ENCODE measurements around the gene TAF6L.
"Not testable (repeated sequence)": the region's sequence is repeated elsewhere in the genome, so short reads cannot be mapped to it uniquely, and the experiment has no call there.

Gene TAF6L

DNA sequence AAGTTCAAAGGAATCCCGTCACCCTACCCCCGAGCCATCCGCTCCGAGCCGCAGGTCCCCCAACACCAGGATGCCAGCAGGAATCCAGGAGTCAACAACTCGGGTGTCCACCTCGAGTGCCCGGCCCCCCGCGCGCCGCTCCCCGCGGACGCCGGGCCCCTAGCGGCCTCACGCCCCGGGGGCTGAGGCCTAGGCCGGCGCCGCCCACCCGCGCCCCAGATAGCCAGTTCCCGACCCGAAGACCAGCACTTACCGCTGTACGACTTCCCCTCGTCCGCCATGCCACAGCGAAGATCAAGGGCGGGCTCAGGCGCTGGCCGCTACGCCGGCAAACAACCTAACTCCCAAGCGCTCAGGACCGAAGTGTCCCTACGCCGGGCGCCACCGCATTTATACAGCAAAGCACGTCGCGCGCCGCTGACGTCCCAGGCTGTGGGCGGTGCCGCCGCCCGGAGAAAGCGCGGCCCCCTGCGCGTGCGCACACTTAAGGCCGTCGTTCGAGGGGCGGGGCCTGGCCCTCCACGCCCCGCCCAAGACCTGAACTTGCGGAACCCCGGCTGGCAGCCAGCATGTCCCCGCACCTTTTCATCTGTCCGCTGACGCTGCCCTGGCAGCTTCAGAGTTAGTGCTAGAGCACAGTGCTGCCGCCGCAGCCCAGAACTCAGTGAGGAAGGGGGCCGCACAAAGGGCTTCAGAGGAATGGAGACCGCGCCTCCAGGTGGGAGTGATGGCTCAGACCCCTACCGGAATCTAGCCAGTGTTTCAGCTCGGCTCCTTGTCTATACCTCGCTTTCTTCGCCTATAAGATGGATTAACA is 34.1 kb downstream of the TAF6L start, which contains the start of gene NXF1:
TSS of gene NXF1 (minus strand) at position 365 of the 817 bp plus-strand sequence. CDS start at position 281, 84 bp downstream.
- peak; percentile 89 for DNase-seq (ENCODE audit: low read depth, low spot score)

DNA sequence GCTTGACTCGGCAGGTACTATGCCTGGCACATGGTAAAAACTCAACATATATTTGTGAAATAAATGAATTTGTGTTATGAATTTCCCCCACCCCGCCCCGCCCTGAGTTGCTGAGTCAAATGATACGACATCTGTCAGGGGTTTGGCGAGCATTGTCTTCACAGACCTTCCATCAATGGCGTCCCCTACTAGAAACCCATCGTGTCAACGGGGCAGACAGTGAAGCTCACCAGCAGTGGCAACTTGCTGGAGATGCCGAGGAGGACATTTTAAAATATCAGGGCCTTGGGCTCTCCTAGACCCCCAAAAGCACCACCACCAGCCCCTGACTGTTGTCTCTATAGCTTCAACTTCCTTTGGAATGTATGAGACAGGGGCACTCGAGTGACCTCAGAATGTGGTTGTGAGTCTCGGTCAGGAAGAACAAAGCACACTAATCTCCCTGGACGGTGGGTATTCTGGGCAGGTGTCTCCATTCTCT is 34.8 kb downstream of the TAF6L start:
- DNase-seq (ENCODE audit: low read depth, low spot score): no peak

- no peak for DNase-seq (ENCODE audit: low read depth, low spot score)
Observed at GRCh38 chr11:62806611-62807121, 35.5 kb downstream of the TAF6L start.

GRCh38 chr11:62810748-62811147 is 39.6 kb downstream of the TAF6L start:
- no peak for DNase-seq (ENCODE audit: low read depth, low spot score)

- DNase-seq (ENCODE audit: low read depth, low spot score): no peak
Observed at GRCh38 chr11:62811659-62812058, 40.5 kb downstream of the TAF6L start.

GRCh38 chr11:62816557-62816956 is 45.4 kb downstream of the TAF6L start:
- DNase-seq (ENCODE audit: low read depth, low spot score): no peak

GRCh38 chr11:62817129-62817528 is 45.9 kb downstream of the TAF6L start:
- DNase-seq (ENCODE audit: low read depth, low spot score): no peak

GRCh38 chr11:62823677-62824076 is 52.5 kb downstream of the TAF6L start:
- DNase-seq (ENCODE audit: low read depth, low spot score): no peak

DNA sequence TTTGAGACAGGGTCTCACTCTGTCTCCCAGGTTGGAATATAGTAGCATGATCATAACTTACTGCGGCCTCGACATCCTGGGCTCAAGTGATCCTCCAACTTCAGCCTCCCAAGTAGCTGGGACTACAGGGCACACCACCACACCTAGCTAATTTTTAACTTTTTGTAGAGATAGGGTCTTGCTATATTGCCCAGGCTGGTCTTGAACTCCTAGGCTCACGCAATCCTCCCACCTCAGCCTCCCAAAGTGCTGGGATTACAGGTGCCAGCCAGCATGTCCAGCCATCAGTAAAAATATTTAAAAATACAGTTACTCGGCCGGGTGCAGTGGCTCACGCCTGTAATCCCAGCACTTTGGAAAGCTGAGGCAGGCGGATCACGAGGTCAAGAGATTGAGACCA is 56.9 kb downstream of the TAF6L start:
- DNase-seq (ENCODE audit: low read depth, low spot score): not testable (repeated sequence)

DNA sequence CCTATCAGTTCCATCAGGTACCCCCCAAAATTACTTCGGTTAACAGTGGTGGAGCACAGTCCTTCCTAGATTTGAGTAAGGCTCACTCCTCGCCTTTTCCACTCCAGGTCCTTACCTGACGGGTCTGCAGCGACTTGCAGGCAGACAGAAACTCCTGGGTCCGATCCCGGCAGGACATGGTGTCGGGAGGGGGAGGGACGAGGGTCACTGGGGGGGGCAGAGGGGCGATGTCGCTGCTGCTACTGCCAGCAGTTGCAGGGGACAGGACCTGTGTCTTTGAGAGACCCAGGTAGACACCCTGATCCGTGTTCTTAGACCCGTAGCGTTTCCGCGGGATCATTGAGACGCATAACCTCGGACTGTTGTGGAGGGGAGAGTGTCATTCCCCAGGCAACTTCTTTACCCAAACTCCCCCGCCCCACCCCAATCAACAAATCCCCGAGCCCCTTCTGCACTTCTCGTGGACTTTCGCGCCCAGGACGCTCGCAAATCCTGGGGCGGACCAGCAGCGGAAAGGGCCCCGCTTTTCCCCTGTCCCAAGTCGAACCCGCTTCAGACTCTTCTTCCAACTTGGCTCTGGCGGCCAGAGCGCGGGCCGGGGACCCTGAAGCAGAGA is 59.8 kb downstream of the TAF6L start:
- no peak for DNase-seq (ENCODE audit: low read depth, low spot score)

DNA sequence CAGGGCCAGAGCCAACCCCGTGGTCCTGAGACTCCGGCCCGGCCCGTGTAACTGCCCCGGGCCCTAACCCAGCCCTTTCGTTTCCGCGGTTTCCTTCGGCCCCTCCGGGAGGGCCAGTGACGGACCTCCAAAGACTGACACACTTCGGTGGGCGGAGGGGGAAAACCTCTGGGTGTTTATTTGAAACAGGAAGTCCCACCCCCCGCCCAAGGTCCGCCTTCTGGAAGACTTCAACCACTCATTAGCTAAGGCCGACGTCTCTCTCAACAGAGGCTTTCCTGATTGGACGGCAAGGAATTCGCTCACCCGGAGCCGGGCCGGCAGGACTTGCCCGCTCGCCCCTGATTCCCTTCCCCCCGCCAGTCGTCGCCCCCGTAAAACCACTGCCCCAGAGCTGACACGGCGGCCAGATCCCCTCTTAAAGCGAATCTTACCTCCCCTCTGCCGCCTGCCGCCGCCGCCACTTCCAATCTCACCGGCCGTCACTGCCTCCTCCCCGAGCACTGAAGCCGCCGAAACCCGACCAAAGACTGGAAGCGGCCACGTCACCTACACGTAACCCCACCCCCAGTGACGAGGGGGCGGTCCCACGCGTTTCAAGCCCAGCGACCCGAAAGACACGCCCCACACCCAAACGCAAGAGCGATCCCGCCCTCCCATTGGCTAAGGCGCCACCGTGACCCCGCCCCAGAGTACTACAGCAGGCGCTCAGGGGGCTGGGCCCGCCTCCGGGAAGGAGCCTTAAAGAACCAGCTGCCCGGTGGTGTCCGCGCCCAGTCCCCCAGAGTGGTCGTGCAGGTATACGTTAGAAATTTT is 60.5 kb downstream of the TAF6L start, which contains the start of gene STX5:
TSS of gene STX5 (minus strand) at position 532 of the 816 bp plus-strand sequence. CDS start 808 bp downstream, outside the sequence.
- peak; percentile 99 for DNase-seq (ENCODE audit: low read depth, low spot score)

- DNase-seq (ENCODE audit: low read depth, low spot score): no peak
Observed at GRCh38 chr11:62832336-62833234, 61.4 kb downstream of the TAF6L start, which contains the start of gene TEX54. Gene TEX54 (minus strand): TSS chr11:62832841.

GRCh38 chr11:62835336-62835735 is 64.1 kb downstream of the TAF6L start:
- no peak for DNase-seq (ENCODE audit: low read depth, low spot score)

All from smooth muscle cell of the brain vasculature (primary cell).